Coronary artery (tissue), 2 donors: ENCODE results near the gene LRRC71.

Experiments
- DNase-seq: peaks from one replicate; pipeline ENCODE4 v3.0.0-alpha.2; 2017; ENCODE audit warnings: low spot score
- H3K27ac ChIP-seq, 2 donors: fragments of 200-600 bp; sonication (generic); one replicate each; pipeline ENCODE4 v1.5.1; 2016 to 2019
- H3K4me3 ChIP-seq: fragments of 200-600 bp; sonication (generic); 2 replicates; pipeline ENCODE4 v1.5.1; 2016; ENCODE audit warnings: mild to moderate bottlenecking, moderate library complexity
- TF ChIP-seq, protein P1 (sequence below): fragments of 200-600 bp; sonication (generic); IDR thresholded peaks from one replicate; pipeline ENCODE4 v1.5.1; 2019; ENCODE audit warnings: antibody characterized with exemption

Gene LRRC71

DNA sequence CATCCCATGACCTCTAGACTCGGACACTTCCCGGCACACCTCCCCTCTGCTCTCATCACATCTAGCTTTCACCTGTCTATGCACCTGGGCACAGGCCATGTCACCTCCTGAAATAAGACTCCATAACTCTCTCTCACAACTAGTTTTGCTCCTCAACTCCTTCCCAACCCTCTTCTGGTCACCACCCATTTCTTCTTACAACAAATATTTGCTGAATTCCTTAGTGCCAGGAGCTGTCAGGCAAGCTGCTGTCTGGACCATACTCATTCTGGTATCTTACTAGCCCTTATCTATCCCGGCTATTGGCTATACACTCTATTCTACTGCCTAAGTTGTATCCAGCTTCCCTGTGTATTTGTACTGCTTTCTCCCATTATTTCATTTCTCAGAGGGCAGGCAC lies 49.1 kb downstream of the LRRC71 start:
- DNase-seq: no peak
- no peak overlapping the region for H3K27ac ChIP-seq
- TF ChIP-seq, protein P1, sequence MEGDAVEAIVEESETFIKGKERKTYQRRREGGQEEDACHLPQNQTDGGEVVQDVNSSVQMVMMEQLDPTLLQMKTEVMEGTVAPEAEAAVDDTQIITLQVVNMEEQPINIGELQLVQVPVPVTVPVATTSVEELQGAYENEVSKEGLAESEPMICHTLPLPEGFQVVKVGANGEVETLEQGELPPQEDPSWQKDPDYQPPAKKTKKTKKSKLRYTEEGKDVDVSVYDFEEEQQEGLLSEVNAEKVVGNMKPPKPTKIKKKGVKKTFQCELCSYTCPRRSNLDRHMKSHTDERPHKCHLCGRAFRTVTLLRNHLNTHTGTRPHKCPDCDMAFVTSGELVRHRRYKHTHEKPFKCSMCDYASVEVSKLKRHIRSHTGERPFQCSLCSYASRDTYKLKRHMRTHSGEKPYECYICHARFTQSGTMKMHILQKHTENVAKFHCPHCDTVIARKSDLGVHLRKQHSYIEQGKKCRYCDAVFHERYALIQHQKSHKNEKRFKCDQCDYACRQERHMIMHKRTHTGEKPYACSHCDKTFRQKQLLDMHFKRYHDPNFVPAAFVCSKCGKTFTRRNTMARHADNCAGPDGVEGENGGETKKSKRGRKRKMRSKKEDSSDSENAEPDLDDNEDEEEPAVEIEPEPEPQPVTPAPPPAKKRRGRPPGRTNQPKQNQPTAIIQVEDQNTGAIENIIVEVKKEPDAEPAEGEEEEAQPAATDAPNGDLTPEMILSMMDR: no peak
- H3K4me3 ChIP-seq: no peak overlapping the region

DNA sequence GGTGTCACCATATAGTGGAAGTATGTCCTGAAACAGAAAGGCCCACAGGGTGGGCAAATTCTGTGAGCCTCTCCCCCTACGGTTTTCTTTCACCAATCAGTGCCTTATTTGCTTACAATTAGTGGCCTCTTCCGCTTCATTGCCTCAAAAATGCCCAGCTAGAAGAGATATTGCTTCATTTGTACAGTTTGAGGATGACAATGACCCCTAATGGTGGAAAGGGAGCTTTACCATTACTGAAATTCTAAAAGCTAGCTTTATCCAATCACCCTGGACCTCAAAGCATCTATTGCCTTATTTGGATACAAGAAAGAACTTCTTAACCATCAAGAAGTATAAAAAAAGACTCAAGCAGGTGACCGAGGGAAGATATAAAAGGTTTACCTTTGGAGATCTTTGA lies 49.6 kb downstream of the LRRC71 start:
- no peak for DNase-seq
- Histone ChIP-seq H3K4me3 (no peak overlapping the region), H3K27ac (no peak overlapping the region)
- TF ChIP-seq, protein P1: no peak

DNA sequence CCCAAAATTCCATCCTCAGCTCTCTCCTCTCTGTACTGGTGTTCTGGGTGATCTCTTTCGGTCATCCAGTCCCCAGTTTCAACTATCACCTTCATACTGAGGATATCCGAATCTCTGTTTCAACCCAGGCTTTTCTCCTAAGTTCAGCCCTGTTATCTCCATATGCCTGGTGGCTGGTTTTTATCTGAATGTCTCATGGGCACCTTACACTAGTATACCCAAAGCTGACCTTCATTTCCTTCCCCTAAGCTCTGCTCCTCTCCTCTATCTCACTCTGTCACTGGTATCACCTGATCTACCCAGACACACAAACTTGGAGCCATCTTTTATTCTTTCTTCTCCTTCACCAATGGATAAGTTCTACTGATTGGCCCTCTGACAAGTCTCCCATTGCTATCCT lies 53.0 kb downstream of the LRRC71 start:
- TF ChIP-seq, protein P1: no peak
- no peak overlapping the region for H3K4me3 ChIP-seq
- DNase-seq: no peak
- H3K27ac ChIP-seq: no peak overlapping the region

DNA sequence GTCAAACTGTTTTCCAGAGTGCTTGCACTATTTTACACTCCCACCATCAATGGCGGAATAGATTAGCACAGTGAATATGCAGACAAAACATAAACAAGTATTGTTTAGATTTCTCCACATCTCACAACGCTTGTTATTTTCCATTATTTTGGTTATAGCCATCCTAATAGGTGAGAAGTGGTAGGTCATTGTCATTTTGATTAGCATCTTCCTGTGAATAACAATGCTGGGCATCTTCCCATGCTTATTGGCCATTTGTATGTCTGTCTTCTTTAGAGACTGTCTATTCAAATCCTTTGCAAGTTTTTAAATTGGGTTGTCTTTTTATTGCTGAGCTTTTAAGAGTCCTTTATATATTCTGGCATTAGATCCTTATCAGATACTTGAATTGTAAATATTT lies 54.7 kb downstream of the LRRC71 start:
- TF ChIP-seq, protein P1: no peak
- Histone ChIP-seq H3K4me3 (no peak overlapping the region), H3K27ac (no peak overlapping the region)
- no peak for DNase-seq

DNA sequence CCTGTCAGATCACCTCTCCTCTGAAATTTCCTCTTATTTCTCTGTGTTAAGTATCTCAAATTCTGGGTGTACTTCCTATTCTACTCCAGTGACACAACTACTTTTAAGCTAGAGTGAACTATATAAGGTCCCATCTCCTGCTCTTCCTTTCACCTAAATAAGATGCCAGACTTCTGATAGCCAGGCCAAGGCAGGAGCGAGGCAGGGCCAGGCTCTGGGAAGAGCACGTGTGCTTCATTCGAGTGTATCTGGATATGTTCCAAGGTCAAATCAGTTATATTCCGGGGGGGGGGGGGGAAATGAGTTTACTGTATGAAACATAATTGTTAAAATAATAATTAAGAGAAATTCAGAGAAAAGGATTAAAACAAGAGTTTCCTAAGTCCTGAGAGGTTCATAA lies 60.1 kb downstream of the LRRC71 start:
- Histone ChIP-seq H3K27ac (no peak overlapping the region), H3K4me3 (no peak overlapping the region)
- no peak for DNase-seq
- TF ChIP-seq, protein P1: no peak
